Heart right ventricle (tissue), 16 donors: ENCODE results near the gene HS3ST4. TPM values are rescaled to one million over a fixed set of nuclear protein-coding genes. Genes with fewer than 3 reads are reported as not detected.
"Not testable (repeated sequence)": the region's sequence is repeated elsewhere in the genome, so short reads cannot be mapped to it uniquely, and the experiment has no call there.

Experiments
- ATAC-seq, 8 donors: fragments of 200-7000 bp; cut with Tn5 transposase; one replicate each; pipeline ENCODE4 v1.9.1; 2020; ENCODE audit warnings: mild to moderate bottlenecking in 8 of 8, moderate library complexity in 8 of 8, moderate number of reproducible peaks in 1 of 8
- DNase-seq, 2 donors: peaks; one replicate each; pipeline ENCODE4 v3.0.0-alpha.2; 2020
- H3K27ac ChIP-seq, 10 donors: fragments of 200-600 bp; sonication (generic) in 2 of 10; one replicate each; pipeline versions ENCODE4 v1.5.0 to v1.8.0; 2020 to 2022; ENCODE audit warnings: mild to moderate bottlenecking in 3 of 10
- H3K27me3 ChIP-seq, 7 donors: fragments of 200-600 bp; one replicate each; pipeline ENCODE4 v1.8.0; 2021 to 2022; ENCODE audit warnings: mild to moderate bottlenecking in 2 of 7
- H3K36me3 ChIP-seq, 9 donors: fragments of 200-600 bp; sonication (generic) in 1 of 9; one replicate each; pipeline versions ENCODE4 v1.5.0 to v1.8.0; 2020 to 2022; ENCODE audit warnings: mild to moderate bottlenecking in 2 of 9
- H3K4me1 ChIP-seq, 9 donors: fragments of 200-600 bp; sonication (generic) in 1 of 9; one replicate each; pipeline versions ENCODE4 v1.5.0 to v1.8.0; 2020 to 2022; ENCODE audit warnings: mild to moderate bottlenecking in 4 of 9
- H3K4me3 ChIP-seq, 10 donors: fragments of 200-600 bp; sonication (generic) in 2 of 10; one replicate each; pipeline versions ENCODE4 v1.5.0 to v1.8.0; 2020 to 2022; ENCODE audit warnings: mild to moderate bottlenecking in 7 of 10, moderate library complexity in 2 of 10
- H3K9me3 ChIP-seq, 11 donors: fragments of 200-600 bp in 10 of 11; sonication (generic) in 2 of 11; one replicate each; pipeline versions ENCODE4 v1.5.0 to v1.8.0; 2013 to 2022; ENCODE audit warnings: mild to moderate bottlenecking in 2 of 11, control low read depth in 1 of 11, moderate library complexity in 1 of 11
- CTCF ChIP-seq, 9 donors: fragments of 200-600 bp; sonication (generic) in 2 of 9; IDR thresholded peaks; one replicate each; pipeline versions ENCODE4 v1.5.0 to v1.8.0; 2021 to 2022; ENCODE audit warnings: antibody characterized with exemption in 9 of 9, mild to moderate bottlenecking in 5 of 9, moderate library complexity in 1 of 9
- WGBS, 2 donors: extraction: QIAGEN DNeasy Blood & Tissue Kit; methylation state at CpG; one replicate each; pipeline ENCODE4 v1.1.7; 2013; ENCODE audit warnings: inconsistent platforms in 1 of 2; 5-methylcytosine and 5-hydroxymethylcytosine counted together
- intact Hi-C, 10 donors: fragments of 100-400 bp; cut with DNase I; formaldehyde crosslinking; loops; one replicate each; pipeline versions ENCODE4 v1.11.1 to v1.14.2; 2022
- polyA plus RNA-seq, 2 donors: library from polyadenylated mRNA; stranded (reverse); fragments of 200-250 nt; gene quantifications; one replicate each; pipeline ENCODE4 v1.2.3, GENCODE V29; 2013
- total RNA-seq, 10 donors: library from RNA; stranded (reverse); fragmentation: NEBNext Ultra II Directional in 3 of 10; extraction: Animal tissue kit (Norgen Biotek cat#: 25700) in 3 of 10; gene quantifications; one replicate each; pipeline versions ENCODE4 v1.2.1 to v1.2.4, GENCODE V29; 2021 to 2023
- donor health status: Arrhythmogenic right ventricular cardiomyopathy.
- donor health status: ischemic (EF 13 %, LVEDD 7.1; RV severe dilation, severe dysfunction).
- donor health status: healthy with polysubstance abuse.
- donor health status: DM: no; HTN: yes; CAD: no.
- donor health status: DM: no; HTN: no; CAD: no.
- donor health status: ischemic (EF 25% LVEDD 6.9; RV normal size, moderate dysfunction).
- donor health status: ischemic (EF 25% LVEDD 5.7; RV mildly dilated, moderate dysfunction).
- donor health status: healthy.
- donor health status: DM: yes; HTN: yes; CAD: no.
- donor health status: Ischemic cardiomyopathy.
- donor health status: ischemic (EF 35%, LVEDD 5.7; RV mildly dilated, moderate dysfunction).
- donor health status: nonischemic (EF 11% LVEDD 7.7; RV severe dilation, severe dysfunction).
- donor health status: DM: yes; HTN: yes; CAD: no.
- donor health status: PGD.
- donor health status: ischemic (EF 29% LVEDD 5.4; RV normal size, mild dysfunction).
- donor health status: nonischemic (EF 23%, LVEDD 6.1; RV moderate dilation, normal function).

The HS3ST4 gene
- total and polyA plus RNA-seq, 12 donors = 0.01 TPM; not detected in 11

DNA sequence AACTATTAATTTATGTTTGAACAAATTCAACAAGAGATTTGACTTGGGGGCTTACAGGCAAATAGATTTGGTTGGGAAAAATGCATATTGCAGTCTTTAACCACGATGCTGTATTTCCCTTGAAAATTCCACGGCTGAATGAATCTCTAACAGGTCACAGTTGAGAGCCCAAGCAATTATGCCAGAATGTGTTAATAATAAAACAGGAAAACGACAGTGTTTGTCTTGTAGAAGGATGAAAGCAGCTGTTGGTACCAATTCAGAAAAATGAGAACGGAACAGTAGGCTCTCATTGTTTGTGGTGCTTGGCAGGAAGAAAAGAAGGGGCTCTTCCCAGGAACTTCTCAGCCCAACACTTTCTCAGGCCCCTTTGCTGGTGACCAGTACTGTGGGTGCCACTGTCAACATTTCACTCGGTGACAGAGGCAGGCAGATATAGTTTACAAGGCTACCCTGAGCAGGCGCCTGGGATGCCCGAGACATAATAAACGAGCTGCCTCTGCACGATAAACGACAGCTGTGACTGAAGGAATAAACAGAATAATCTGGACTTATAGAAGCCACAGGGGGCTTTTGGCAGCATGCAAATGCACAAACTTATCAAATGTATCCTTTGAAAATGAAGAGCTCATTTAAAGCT, 387.1 kb downstream of the HS3ST4 start:
- H3K27ac ChIP-seq = no peak overlapping the region
- 38 to 39% methylated on average over 10 of the region's 10 CpGs for WGBS, 2 donors
- no peak for TF ChIP-seq CTCF (IDR thresholded peaks at IDR 0.05)
- no peaks in the 10 kb centered on the region for H3K4me1 ChIP-seq
- peaks cover 0 to 8% (median 0%) of the 10 kb centered on the region in 11 donors for H3K9me3 ChIP-seq
- no peak overlapping the region for H3K4me3 ChIP-seq
- DNase-seq (no peak), ATAC-seq (no peak)
- no peaks in the 10 kb centered on the region for H3K36me3 ChIP-seq
- H3K27me3 ChIP-seq = peaks cover 0 to 18% (median 3%) of the 10 kb centered on the region in 7 donors
- intact Hi-C loops = no loop called here

DNA sequence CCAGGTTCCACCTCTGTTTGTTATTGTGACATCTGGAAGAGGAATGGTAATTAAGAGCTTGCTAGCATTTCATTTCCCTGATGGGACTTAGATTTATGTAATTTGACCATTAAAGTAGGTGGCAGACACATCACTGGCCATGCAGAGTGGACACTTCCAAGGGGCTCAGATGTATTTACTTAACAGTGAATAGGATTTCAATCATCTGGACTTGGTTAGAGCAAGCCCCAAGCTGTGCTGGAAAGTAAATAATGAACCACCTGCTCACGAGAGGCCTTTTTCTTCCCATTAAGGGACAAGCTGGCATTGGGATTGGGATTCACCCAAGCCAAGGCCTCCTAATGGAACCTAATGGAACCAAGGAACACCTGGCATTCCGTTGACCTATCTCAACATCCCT, 395.3 kb downstream of the HS3ST4 start:
- ATAC-seq (no peak), DNase-seq (no peak)
- WGBS, 2 donors = 53 to 64% methylated on average over 2 of the region's 2 CpGs
- Histone ChIP-seq H3K27ac (no peak overlapping the region), H3K36me3 (no peaks in the 10 kb centered on the region), H3K4me1 (no peaks in the 10 kb centered on the region), H3K27me3 (peaks cover 0 to 4% (median 0%) of the 10 kb centered on the region in 7 donors), H3K9me3 (no peaks in the 10 kb centered on the region), H3K4me3 (no peak overlapping the region)
- intact Hi-C loops = no loop called here
- no peak for TF ChIP-seq CTCF (IDR thresholded peaks at IDR 0.05)

DNA sequence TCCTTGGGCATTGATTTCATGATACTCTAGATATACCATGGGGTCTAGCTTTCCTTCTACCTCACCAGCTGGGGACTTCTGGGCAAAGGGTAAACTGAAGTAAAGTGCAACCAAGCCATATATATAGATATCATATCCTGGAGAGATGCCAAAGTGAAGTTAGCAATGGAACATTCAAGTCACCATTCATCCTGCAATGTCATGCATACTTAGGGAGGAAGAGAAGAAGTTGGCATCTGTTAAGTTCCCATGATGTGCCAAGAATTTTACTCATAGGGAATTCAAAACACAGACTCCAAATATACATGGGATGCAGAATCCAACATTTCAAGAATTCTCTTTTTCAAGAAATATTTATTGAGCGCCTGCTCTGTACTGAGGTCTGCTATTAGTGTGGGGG, 399.8 kb downstream of the HS3ST4 start:
- no peak for TF ChIP-seq CTCF (IDR thresholded peaks at IDR 0.05)
- H3K36me3 ChIP-seq = no peaks in the 10 kb centered on the region

GRCh38 chr16:26098206-26098605, 406.4 kb downstream of the HS3ST4 start:
- H3K4me3 ChIP-seq, H3K27ac ChIP-seq, intact Hi-C loops, ATAC-seq, DNase-seq, H3K27me3 ChIP-seq, H3K36me3 ChIP-seq, H3K4me1 ChIP-seq: not testable (repeated sequence)
- WGBS, 2 donors = 88 to 91% methylated on average over 3 of the region's 3 CpGs
- peaks cover 0 to 18% (median 0%) of the 10 kb centered on the region in 11 donors for H3K9me3 ChIP-seq

More for the DNA sequence above, 399.8 kb downstream of the HS3ST4 start:
- intact Hi-C loops = no loop called here
- H3K9me3 ChIP-seq = peaks cover 0 to 4% (median 0%) of the 10 kb centered on the region in 11 donors
- ATAC-seq (no peak), DNase-seq (no peak)
- no peak overlapping the region for H3K4me3 ChIP-seq
- H3K27ac ChIP-seq = no peak overlapping the region
- peaks cover 0 to 4% (median 0%) of the 10 kb centered on the region in 7 donors for H3K27me3 ChIP-seq
- no peaks in the 10 kb centered on the region for H3K4me1 ChIP-seq
- WGBS, 2 donors = 92 to 94% methylated on average over 1 of the region's 1 CpG

DNA sequence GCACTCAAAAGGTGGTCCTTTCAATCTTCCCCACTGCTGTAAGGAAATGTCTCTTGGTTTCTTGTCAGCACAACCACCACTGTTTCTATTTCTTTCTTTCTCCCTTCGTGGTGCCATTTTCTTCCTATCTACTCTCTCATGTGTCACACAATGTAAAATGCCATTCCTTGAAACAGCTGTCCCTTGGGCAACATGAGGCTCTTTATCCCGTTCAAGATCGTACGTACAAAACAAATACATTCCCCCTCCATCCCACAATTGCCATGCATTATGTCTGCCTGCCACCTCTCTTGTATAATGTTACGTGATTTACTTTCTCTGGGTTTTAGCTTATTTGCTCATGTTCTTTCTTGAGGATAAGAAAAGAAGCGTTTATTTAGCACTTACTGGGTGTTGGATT, 410.6 kb downstream of the HS3ST4 start:
- no peaks in the 10 kb centered on the region for H3K36me3 ChIP-seq
- intact Hi-C loops = no loop called here
- no peaks in the 10 kb centered on the region for H3K4me1 ChIP-seq
- peaks cover 0 to 14% (median 0%) of the 10 kb centered on the region in 11 donors for H3K9me3 ChIP-seq
- no peak for TF ChIP-seq CTCF (IDR thresholded peaks at IDR 0.05)
- H3K27me3 ChIP-seq = no peaks in the 10 kb centered on the region
- H3K4me3 ChIP-seq = no peak overlapping the region
- DNase-seq = no peak
- WGBS, 2 donors = 61 to 70% methylated on average over 6 of the region's 6 CpGs
- no peak for ATAC-seq
- H3K27ac ChIP-seq = peak overlapping the region in 1 of 10 donors; percentile 27
